Epithelial cell of esophagus (primary cell): ENCODE measurements around the gene ZCCHC14.
A peak's percentile ranks its signal among the peaks of the same experiment; 100 is the strongest.

Experiments used
- DNase-seq: peaks from one replicate; pipeline ENCODE4 v3.0.0; 2010; ENCODE audit warnings: low read depth
- H3K4me3 ChIP-seq: 2 replicates; pipeline ENCODE4 v1.5.1; 2011; ENCODE audit warnings: mild to moderate bottlenecking, low read length, control low read depth
- TF ChIP-seq, protein P1 (sequence below): IDR thresholded peaks from 2 replicates; pipeline ENCODE4 v1.5.1; 2011; ENCODE audit warnings: low read depth, mild to moderate bottlenecking, low read length, control low read depth, inconsistent platforms; ENCODE audit not compliant: insufficient read depth; ENCODE audit errors: missing control alignments

ZCCHC14 gene

DNA sequence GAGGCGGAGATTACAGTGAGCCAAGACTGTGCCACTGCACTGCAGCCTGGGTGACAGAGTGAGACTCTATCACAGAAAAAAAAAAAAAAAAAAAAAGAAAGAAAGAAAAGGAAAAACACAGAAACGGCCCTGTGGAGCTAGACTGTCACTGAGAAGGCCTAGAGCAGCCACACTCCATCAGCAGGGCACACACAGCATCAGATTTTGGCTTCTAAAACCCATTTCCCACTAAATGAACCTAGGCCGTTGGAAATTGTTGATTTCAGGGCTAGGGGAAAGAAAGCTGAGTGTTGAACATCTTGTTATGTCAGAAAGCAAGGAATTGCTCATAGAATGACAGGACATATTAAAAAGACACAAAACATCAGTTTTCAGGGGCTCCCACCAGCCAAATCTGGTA is 48.9 kb downstream of the ZCCHC14 start:
- H3K4me3 ChIP-seq: no peak overlapping the region
- no peak for DNase-seq
- TF ChIP-seq, protein P1, sequence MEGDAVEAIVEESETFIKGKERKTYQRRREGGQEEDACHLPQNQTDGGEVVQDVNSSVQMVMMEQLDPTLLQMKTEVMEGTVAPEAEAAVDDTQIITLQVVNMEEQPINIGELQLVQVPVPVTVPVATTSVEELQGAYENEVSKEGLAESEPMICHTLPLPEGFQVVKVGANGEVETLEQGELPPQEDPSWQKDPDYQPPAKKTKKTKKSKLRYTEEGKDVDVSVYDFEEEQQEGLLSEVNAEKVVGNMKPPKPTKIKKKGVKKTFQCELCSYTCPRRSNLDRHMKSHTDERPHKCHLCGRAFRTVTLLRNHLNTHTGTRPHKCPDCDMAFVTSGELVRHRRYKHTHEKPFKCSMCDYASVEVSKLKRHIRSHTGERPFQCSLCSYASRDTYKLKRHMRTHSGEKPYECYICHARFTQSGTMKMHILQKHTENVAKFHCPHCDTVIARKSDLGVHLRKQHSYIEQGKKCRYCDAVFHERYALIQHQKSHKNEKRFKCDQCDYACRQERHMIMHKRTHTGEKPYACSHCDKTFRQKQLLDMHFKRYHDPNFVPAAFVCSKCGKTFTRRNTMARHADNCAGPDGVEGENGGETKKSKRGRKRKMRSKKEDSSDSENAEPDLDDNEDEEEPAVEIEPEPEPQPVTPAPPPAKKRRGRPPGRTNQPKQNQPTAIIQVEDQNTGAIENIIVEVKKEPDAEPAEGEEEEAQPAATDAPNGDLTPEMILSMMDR: no peak

GRCh38 chr16:87443016-87443415 is 49.8 kb downstream of the ZCCHC14 start:
- TF ChIP-seq, protein P1: no peak

GRCh38 chr16:87442581-87442966 is 50.2 kb downstream of the ZCCHC14 start:
- H3K4me3 ChIP-seq: no peak overlapping the region
- TF ChIP-seq, protein P1: no peak
- no peak for DNase-seq

More at GRCh38 chr16:87443016-87443415, 49.8 kb downstream of the ZCCHC14 start:
- DNase-seq: no peak
- H3K4me3 ChIP-seq: no peak overlapping the region

DNA sequence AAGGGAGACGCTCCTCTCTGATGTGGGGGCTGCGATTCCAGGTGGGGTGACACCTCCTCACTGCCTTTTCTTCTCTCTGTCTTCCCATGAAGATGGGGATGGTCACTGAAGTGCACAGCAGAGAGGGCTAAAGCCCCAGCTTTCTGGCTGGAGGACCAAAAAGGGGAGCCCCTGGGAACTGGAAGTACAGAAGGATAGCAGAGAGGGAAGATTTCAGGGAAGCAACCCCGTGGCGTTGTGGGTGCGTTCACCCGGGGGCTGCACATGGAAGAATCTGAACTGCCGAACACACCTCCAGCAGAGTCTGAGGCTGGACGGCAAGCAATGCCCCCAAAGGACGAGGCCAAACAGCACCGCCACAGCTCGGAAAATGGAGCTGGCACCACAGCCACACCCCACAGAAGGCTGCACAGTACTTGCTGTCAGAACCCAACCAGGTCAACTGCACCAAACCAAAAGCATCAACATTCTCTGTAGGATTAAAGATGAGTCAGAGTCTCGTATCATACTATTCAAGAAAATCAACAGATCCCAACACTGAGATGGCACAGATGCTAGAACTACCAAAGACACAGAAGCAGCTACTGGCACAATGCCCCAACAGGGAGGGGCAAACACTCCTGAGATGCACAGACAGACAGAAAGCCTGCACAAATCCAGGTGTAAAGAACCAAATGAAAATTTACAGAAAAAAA is 50.8 kb downstream of the ZCCHC14 start:
- DNase-seq: peak; percentile 29
- TF ChIP-seq, protein P1: no peak
- H3K4me3 ChIP-seq: no peak overlapping the region

DNA sequence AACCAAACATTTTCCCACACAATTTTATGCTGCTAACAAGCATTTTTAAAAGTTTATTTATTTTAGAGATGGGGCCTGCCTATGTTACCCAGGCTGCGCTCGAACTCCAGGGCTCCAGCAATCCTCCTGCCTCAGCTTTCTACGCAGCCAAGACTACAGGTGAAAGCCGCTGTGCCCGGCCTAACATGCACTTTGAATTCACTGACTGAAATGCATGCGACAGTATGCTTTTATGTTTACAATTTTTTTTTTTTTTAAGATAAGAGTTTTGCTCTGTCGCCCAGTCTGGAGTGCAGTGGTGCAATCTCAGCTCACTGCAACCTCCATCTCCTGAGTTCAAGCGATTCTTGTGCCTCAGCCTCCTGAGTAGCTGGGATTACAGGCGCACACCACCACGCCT is 52.9 kb downstream of the ZCCHC14 start:
- no peak for DNase-seq
- TF ChIP-seq, protein P1: no peak
- no peak overlapping the region for H3K4me3 ChIP-seq

- H3K4me3 ChIP-seq: no peak overlapping the region
- no peak for DNase-seq
- TF ChIP-seq, protein P1: no peak
These were observed 54.2 kb downstream of the ZCCHC14 start for GRCh38 chr16:87438611-87438985.
